ENCODE measurements around the gene HNRNPA2B1.
A peak's percentile ranks its signal among the peaks of the same experiment; 100 is the strongest.

Gene HNRNPA2B1
- total RNA-seq: 158 to 443 (median 276) reads per million in 18 experiments

DNA sequence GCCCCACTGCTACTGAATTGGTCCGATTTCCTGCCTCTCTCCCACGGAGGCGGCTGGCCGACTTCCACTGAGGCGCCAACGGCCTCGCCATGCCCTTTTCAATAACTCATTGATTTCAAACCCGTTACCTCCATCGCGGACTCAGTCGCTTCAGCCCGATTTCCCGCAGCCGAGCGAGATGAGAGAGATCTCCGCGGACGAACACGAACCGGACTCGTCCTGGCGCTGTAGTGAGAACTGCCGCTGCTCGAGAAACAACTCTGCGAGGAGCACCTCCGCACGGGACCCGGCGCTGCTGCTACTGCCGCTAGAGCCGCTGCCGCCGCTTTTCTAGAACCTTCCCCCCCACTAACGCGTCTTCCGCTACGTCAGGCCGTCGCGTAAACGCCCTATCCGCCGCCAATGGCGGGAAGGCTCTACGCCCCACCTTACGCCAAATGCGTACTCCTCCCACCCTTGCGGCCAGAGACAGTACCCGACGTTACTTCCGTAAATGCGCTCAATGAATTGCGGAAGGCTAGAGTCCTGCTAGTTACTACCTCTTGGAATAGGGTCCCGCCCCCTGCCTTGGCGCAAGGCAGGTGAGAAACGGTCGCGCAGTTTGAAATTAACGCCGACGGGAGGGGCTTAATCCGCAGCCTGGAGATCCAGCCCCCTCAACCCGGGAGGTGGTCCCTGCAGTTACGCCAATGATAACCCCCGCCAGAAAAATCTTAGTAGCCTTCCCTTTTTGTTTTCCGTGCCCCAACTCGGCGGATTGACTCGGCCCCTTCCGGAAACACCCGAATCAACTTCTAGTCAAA is at the start of gene HNRNPA2B1:
Gene HNRNPA2B1 (minus strand): TSS at position 303 of the 803 bp plus-strand sequence. CDS start 169 bp downstream, at position 134.
- DNase-seq: peak; percentile 98 to 99

DNA sequence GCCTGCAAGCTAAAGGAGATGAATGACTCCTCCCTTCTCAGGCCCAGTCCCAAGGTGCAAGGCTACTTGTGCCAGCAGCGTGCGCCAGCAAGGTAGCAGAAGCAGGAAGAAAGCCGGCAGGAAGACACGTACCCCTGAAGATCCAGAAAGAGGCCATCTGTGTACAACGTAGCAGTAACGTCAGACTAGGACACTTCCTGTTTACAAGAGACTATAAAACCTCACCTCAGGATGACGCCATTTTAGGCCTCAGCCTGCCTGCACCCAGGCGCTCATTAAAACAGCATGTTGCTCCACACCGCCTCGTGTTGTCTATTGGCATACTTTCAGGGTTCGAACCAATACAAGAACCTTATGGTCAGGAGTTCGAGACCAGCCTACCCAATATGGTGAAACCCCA is 49.7 kb upstream of the HNRNPA2B1 start:
- DNase-seq: no peak

DNA sequence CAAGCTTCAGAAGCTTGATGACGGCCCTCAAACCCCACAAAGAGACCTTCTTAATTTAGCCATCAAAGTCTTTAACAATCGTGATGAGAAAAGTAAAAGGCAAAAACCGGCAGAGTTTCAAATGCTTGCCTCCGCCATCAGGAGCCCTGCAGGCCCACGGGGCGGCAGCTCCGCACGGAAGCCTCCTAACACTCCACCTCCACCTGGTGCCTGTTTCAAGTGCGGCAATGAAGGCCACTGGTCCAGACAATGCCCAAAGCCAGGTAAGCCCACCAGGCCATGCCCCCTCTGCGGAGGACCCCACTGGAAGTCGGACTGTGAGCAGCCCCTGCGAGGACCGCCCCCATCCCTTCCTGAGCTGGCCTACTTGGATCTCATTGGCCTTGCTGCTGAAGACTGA is 44.6 kb upstream of the HNRNPA2B1 start:
- DNase-seq: no peak

DNA sequence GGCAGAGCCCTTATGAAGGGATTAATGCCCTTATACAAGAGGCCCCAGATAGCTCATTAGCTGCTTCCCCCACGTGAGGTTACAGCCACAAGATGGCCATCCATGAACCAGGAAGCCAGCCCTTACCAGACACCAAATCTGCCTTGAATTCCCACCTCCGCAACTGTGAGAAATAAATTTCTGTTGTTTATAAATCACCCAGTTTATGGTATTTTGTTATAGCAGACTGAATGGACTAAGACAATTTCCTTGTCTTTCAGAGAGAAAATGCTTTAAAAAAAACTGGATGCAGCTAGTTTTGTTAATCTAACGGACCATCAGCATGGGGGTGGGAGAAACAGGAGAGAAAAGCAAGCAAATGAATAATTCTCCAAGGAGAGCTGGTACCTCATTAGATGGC is 37.5 kb upstream of the HNRNPA2B1 start:
- no peak for DNase-seq

DNA sequence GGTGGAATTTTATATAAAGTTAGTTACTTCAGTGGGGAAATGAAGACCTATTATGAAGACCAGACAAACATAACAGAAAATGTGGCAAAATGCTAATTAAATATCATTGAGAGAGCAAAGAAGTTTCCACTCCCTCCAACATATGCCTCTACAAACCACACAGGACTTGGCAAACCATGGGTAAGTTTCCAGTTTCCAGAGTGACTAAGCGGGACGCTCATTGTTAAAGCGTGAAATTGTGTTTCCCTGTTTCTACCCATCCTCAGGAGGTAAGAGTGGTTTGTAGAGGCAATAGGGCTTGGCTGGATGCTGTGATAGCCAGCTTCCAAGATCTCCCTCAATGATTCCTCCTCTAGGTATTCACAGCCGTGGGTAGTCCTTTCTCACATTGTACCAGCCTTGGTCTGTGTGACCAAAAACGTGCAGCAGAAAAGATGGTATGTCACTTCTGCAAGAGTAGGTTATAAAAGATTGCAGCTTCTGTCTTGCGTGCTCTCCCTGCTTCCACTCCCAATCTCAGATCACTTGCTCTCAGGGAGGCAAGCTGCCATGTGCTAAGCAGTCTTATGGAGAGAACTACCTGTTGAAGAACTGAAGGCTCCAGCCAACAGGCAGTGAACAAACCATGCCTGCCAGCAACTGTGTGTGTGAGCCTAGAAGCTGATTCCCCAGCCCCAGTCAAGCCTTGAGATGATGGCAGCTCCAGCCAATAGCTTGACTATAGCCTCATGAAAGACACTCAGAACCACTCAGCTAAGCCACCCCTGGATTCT is 36.7 kb upstream of the HNRNPA2B1 start:
- DNase-seq: peak in 1 of 2 donors; percentile 17

DNA sequence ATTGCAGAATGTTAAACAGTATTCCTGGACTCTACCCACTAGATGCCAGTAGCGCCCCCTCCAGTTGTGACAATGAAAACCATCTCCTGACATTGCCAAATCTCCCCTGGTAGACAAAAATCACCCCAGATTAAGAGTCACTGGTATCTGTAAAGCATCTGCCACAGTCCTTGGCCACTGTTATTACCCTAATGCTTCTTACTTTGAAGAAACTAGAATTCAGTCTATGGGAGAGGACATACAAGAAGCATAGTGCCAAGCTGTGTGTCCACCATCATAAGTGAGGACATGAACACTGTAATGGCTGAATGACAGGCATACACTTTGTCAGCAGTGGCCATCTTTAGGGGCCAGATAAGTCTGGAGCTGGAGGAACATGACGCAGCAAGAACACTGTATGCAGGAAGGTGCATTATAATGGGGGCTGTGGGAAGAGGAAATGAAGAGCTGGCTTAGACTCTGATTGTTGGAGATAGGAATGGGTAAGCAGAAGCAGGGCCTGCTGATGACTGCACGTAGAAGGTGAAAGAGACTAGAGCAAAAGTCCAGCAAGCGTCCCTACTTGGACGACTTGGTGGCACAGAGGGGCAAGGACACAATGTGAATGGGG is 33.5 kb upstream of the HNRNPA2B1 start:
- DNase-seq: no peak

DNA sequence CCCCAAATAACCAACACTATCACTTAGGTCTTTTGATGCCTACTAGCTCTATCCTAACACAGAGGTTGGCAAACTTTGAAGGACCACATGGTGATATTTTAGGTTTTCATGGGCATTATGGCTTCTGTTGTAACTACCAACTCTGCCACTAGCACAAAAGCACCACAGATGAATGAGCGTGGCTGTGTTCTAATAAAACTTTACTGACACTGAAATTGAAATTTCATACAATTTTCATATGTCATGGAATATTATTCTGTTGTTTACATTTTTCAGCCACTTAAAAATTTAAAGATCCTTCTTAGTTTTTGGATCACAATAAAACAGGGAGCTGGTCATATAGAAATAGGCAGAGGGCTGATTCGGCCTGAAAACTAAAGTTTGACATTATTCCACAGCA is 27.4 kb upstream of the HNRNPA2B1 start:
- no peak for DNase-seq

DNA sequence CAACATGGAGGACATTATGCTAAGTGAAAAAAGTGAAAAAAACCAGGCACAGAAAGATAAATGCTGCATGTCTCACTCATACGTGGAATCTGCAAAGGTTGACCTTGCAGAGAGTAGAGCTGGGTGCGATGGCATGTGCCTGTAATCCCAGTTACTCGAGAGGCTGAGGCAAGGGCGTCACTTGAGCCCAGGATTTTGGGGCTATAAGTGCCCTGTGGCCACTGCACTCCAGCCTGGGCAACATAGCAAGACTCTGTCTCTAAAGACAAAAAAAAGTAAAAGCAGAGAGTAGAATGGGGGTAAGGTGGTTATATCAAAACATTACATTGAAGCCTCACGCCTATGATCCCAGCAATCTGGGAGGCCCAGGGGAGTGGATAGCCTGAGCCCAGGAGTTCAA is 23.8 kb upstream of the HNRNPA2B1 start:
- DNase-seq: no peak

DNA sequence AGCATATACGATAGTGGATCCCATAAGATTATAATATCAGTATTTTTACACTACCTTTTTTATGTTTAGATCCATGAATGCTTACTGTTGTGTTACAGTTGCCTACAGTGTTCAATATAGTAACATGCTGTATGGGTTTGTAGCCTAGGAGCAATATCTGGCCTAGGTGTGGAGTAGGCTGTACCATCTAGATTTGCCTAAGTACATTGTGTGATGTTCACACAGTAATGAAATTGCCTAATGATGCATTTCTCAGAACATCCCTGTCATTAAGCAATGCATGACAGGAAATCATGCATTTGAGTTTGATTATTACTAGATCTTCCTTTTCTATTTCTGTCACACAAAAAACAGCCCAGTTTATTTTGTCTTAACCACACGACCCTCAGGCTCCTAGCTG is 15.5 kb upstream of the HNRNPA2B1 start:
- peak; percentile 41 to 79 for DNase-seq

DNA sequence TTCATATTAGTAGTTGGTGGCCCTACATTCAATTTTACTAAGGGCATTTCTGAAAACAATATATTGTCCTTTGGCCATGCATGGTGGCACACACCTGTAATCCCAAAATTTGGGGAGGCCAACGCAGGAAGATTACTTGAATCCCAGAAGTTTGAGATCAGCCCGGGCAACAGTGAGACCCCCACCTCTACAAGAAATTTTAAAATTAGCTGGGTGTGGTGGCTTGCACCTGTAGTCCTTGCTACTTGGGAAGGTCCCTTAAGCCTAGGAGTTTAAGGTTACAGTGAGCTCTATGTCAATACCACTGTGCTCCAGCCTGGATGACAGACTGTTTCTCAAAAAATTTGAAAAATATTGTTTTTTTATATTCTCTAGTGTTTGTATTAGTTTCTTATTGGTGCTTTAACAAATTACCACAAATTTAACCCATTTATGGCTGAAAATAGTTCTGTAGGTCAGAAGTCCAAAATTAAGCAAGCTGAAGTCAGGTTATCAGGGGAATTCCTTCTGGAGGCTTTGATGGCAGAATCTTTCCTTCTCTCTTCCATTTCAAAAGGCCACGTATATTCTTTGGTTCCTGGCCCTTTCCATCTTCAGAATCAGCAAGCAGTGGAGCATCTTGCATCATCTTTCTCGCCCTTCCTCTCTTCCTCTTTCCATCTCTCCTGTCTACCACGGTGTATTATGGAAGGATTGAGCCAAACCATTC is 13.4 kb upstream of the HNRNPA2B1 start:
- DNase-seq: no peak

DNA sequence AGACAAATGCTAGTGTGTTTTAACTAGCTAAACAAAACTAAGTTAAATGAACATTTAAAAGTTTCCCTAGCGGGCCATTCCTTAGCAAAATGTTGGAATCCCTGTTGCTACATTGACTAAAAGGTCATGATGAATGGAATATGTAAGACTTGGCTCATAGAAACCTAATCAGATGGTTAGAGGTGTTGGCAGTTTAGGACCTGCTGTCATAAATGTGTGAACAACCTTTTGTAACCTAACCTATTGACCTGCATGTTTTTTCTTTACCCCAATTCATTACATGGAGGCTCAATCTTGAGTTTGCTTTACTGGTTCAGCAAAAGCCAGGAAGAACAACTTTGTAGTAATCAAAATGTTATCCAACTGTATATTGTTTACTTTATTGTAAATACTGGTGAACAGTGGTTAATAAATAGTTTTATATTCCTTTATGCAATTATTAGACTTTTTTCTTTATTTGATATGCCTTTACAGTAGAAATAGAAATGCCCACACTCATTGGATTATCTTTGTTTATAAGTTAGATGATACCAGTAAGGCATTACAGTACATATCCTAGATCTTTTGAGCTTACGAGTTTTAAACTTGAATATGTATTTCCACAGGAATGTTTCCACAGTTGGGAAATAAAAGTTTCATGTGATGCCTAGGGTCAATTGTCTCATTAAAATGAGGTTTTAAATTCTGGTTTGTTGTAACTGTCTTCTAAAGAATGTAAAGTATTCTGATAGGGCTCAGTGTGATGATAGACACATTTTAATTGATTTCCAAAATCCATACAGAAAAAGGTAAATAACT is 12.6 kb upstream of the HNRNPA2B1 start:
- no peak for DNase-seq

DNA sequence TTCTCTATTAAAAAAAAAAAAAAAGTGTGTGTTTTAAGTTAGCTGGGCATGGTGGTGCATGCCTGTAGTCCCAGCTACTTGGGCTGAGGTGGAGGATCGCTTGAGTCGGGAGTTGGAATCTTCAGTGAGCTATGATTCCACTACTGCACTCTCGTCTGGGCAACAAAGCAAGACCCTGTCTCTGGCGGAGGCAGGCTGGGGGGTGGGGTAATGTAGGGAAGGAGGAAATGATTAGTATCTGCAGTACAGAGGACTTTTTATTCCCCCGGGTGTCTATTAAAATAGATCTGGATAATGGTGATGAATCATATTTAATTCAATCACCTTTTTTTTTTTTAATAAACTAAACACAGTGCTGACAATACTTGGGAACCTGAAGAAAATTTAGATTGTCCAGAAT is 7.5 kb upstream of the HNRNPA2B1 start:
- no peak for DNase-seq

DNA sequence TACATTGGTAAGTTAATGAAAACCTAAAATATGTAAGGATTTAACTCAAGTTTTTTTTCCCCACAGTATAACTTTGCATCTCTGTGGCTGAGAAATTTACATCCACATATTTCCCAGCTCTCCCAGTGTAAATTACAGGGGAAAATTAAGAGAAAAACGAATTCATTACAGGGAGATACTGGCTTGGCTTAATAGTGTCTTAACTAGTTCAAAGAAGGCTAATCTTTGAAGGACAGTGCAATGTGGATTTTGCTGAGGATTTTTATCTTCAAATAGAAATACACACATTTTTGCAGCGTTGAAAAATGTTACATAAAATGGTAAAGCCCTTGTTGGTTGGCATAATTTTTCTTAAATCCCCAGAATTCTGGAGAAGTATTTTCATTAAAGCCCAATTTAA is 2.5 kb upstream of the HNRNPA2B1 start:
- no peak for DNase-seq

DNA sequence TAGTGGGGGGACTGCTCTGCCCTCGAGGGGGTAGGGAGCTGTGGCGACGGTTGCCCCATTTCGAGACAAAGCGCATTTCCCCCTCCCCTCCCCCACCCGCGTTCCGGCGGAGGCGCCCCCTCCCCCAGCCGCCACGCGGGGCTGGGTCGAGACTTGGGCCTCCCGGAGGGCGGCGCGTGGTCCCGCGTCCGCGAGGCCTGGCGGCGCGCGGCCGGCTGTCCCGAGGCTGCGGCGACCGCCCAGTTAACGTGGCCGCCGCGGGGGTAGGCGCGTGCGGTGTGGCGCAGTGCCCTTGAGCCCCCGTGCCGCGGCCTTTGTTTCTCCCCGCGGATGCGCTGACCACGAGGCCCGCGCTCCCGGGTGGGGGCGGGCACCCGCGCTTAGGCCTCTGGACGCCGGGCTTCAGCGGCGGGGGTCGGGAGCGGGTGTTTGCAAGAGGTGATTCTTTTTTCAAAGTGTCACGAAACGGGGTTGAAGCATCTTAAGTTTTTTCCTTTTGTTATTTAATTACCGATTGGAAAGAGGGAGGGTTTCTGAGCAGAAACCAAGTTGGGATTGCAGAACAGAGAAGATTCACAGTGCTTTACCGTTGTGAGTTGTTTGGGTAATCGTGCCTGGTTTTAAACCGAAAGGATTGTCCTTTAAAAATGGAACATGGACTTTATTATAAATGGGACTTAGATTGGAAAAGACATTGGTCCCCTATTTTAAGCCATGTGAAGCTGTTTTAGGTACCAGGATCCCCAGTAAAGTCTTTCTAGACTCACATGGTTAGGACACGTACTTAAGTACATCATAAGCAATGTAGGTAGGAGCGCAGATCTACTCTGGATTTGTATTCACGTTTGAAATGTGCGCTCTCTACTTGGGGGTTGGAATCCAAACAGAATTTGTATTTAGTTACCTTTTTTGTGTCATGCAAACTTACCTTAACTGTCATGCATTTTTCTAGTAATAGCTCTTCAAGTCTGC is 1.8 kb upstream of the HNRNPA2B1 start:
- peak; percentile 43 to 64 for DNase-seq

DNA sequence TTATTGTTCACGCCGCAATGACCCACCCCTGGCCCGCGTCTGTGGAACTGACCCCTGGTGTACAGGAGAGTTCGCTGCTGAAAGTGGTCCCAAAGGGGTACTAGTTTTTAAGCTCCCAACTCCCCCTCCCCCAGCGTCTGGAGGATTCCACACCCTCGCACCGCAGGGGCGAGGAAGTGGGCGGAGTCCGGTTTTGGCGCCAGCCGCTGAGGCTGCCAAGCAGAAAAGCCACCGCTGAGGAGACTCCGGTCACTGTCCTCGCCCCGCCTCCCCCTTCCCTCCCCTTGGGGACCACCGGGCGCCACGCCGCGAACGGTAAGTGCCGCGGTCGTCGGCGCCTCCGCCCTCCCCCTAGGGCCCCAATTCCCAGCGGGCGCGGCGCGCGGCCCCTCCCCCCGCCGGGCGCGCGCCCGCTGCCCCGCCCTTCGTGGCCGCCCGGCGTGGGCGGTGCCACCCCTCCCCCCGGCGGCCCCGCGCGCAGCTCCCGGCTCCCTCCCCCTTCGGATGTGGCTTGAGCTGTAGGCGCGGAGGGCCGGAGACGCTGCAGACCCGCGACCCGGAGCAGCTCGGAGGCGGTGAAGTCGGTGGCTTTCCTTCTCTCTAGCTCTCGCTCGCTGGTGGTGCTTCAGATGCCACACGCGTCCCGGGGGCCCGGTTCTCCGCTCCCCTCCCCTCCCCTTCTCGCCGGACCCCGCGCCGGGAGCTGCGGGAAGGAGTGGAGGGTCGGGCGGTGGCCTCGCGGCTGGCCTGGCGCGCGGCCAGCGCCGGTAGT is 887 bp upstream of the HNRNPA2B1 start, which contains the start of gene CBX3:
Gene CBX3 (plus strand): TSS at position 499 of the 772 bp plus-strand sequence. CDS start 1,254 bp downstream, outside the sequence.
- DNase-seq: peak; percentile 82 to 86

DNA sequence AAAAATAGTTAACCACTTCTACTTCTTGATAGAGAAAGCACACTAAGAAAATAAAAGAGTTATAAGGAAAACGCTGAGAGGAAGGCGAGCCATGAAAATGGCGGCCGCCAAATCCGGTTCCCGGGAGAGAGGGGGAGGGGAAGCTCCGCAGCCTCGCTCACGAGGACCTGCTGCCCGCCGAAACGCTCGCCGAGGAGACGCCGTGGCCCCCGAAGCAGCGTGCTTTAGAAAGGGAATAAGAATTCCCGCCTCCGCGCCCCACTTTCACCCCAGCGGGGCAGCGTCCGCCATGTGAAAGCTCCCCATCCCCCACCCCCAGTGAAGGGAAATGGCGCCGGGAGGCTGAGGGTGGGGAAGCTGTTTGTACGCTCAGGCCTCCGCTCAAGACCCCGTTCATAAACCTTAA is 505 bp downstream of the HNRNPA2B1 start:
- peak; percentile 71 to 72 for DNase-seq

DNA sequence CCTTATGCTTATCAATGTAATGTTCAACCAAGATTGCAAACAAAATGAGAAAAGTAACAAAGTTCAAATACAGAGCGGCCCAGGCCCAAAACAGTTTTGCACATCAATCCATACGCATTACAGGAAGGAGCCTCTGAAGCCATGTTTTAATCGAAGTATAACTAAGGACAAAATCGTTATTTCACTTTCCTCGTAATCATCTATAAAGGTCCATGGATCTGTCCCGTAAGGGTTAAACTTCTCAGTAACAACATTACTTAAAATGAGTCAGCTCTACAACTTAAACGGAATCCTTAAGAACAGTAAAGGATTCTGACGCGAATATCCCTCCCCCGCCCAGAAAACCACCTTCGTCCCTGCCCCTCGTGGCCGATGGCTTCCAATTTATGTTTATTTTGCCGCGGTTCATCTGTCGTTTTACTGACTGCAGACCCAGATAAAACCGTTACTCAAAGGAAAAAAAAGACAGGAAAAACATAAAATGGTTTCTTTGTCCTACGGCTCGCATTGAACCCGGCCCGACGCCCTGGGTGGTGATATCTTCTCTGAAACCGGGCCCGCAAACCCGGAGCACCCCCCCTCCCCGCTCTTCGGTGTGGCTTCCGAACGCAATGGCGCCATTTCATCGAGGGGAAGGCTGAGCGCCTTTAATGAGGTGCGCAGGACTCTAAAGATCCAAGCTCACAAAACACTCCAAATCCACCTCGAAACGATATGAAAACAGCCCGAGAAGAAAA is 1.1 kb downstream of the HNRNPA2B1 start:
- peak; percentile 62 to 64 for DNase-seq

DNA sequence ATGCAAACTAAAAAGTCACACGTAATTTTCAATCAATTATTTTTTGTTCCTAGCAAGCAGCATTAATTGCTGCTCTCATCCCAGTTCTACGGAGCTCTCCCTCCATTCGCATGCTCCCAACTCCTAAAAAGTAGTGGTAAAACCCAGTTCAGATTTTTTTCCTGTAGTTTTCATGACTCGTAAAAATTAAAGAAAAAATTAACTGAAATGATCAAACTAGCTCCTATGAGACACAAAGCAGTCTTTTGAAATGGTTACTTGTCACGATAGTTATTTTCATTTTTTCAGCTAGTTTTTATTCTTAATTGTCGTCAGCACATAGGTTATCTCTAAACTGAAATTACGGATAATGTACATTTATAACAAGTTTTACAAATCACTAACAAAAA is 1.8 kb downstream of the HNRNPA2B1 start:
- DNase-seq: peak in 1 of 2 donors; percentile 13

Measured in inflammatory macrophage (primary cell).